ENCODE data around the gene CXADR.

GRCh38 chr21:17482928-17483327 is 29.9 kb upstream of the CXADR start:
- TF ChIP-seq CTCF (IDR thresholded peaks at IDR 0.05) = no peak
- TF ChIP-seq POLR2A (IDR thresholded peaks at IDR 0.05) = no peak

Measured in suprapubic skin (tissue), 3 donors.